BLaER1 (cell line): ENCODE measurements around the gene SLC27A1.

ENCODE experiments used
- H3K27ac ChIP-seq: shearing (Covaris generic); formaldehyde crosslinking; 2 replicates; pipeline ENCODE4 v1.8.1; 2022
- H3K27me3 ChIP-seq: shearing (Covaris generic); formaldehyde crosslinking; 2 replicates; pipeline ENCODE4 v1.8.1; 2022
- H3K36me3 ChIP-seq: shearing (Covaris generic); formaldehyde crosslinking; 2 replicates; pipeline ENCODE4 v1.8.1; 2022
- H3K4me1 ChIP-seq: shearing (Covaris generic); formaldehyde crosslinking; 2 replicates; pipeline ENCODE4 v1.8.1; 2022
- H3K4me2 ChIP-seq: shearing (Covaris generic); formaldehyde crosslinking; 2 replicates; pipeline ENCODE4 v1.8.1; 2022
- H3K4me3 ChIP-seq: shearing (Covaris generic); formaldehyde crosslinking; 2 replicates; pipeline ENCODE4 v1.8.1; 2022
- H3K9ac ChIP-seq: shearing (Covaris generic); formaldehyde crosslinking; 2 replicates; pipeline ENCODE4 v1.8.1; 2022
- H3K9me3 ChIP-seq: shearing (Covaris generic); formaldehyde crosslinking; 2 replicates; pipeline ENCODE4 v1.8.1; 2022
- H4K20me1 ChIP-seq: shearing (Covaris generic); formaldehyde crosslinking; 2 replicates; pipeline ENCODE4 v1.8.1; 2022
- Cebpa-rat ChIP-seq: shearing (Covaris generic); IDR thresholded peaks from 2 replicates; pipeline ENCODE4 v1.8.1; 2022

The SLC27A1 gene

GRCh38 chr19:17522988-17523872, 52.9 kb downstream of the SLC27A1 start:
- H3K36me3 ChIP-seq: peaks cover 32% of the 10 kb centered on the region
- TF ChIP-seq Cebpa-rat: peak; percentile 72; the same call in 1 of the 2 replicates
- H3K4me1 ChIP-seq: peaks cover 85% of the 10 kb centered on the region
- no peaks in the 10 kb centered on the region for H4K20me1 ChIP-seq
- no peaks in the 10 kb centered on the region for H3K27me3 ChIP-seq
- peak overlapping the region; percentile 82 for H3K9ac ChIP-seq
- peak overlapping the region; percentile 98 for H3K4me2 ChIP-seq
- peak overlapping the region; percentile 99 for H3K27ac ChIP-seq
- H3K9me3 ChIP-seq: peaks cover 6% of the 10 kb centered on the region
- H3K4me3 ChIP-seq: peak overlapping the region; percentile 52

- Histone ChIP-seq H3K4me2 (peak overlapping the region; percentile 98), H3K36me3 (peaks cover 30% of the 10 kb centered on the region), H3K9ac (0 out of 2 replicates have a peak overlapping the region, but pooled peaks have one; percentile 81), H3K4me3 (no peak overlapping the region), H4K20me1 (no peaks in the 10 kb centered on the region), H3K27me3 (no peaks in the 10 kb centered on the region), H3K9me3 (peaks cover 12% of the 10 kb centered on the region), H3K4me1 (peaks cover 96% of the 10 kb centered on the region), H3K27ac (peak overlapping the region; percentile 99)
- no peak for TF ChIP-seq Cebpa-rat
Measured at GRCh38 chr19:17524651-17525050, 54.3 kb downstream of the SLC27A1 start.

GRCh38 chr19:17525141-17525540, 54.8 kb downstream of the SLC27A1 start:
- peak overlapping the region; percentile 81 for H3K9ac ChIP-seq
- H4K20me1 ChIP-seq: no peaks in the 10 kb centered on the region
- peaks cover 12% of the 10 kb centered on the region for H3K9me3 ChIP-seq
- H3K36me3 ChIP-seq: peaks cover 25% of the 10 kb centered on the region
- H3K4me2 ChIP-seq: peak overlapping the region; percentile 98
- H3K4me3 ChIP-seq: no peak overlapping the region
- no peak for TF ChIP-seq Cebpa-rat
- peak overlapping the region; percentile 99 for H3K27ac ChIP-seq
- peaks cover 96% of the 10 kb centered on the region for H3K4me1 ChIP-seq
- no peaks in the 10 kb centered on the region for H3K27me3 ChIP-seq

GRCh38 chr19:17526922-17527321, 56.6 kb downstream of the SLC27A1 start:
- H3K9ac ChIP-seq: peak overlapping the region; percentile 81
- peak overlapping the region; percentile 99 for H3K27ac ChIP-seq
- no peak for TF ChIP-seq Cebpa-rat
- peaks cover 89% of the 10 kb centered on the region for H3K4me1 ChIP-seq
- H3K36me3 ChIP-seq: peaks cover 24% of the 10 kb centered on the region
- peak overlapping the region; percentile 67 for H3K4me3 ChIP-seq
- H3K4me2 ChIP-seq: peak overlapping the region; percentile 98
- peaks cover 12% of the 10 kb centered on the region for H3K9me3 ChIP-seq
- no peaks in the 10 kb centered on the region for H3K27me3 ChIP-seq
- peaks cover 13% of the 10 kb centered on the region; the same call in 1 of the 2 replicates for H4K20me1 ChIP-seq

- H4K20me1 ChIP-seq: peaks cover 17% of the 10 kb centered on the region; the same call in 1 of the 2 replicates
- H3K4me2 ChIP-seq: peak overlapping the region; percentile 98
- H3K36me3 ChIP-seq: peaks cover 28% of the 10 kb centered on the region
- no peak for TF ChIP-seq Cebpa-rat
- H3K27ac ChIP-seq: peak overlapping the region; percentile 99
- peak overlapping the region; percentile 67 for H3K4me3 ChIP-seq
- H3K4me1 ChIP-seq: peaks cover 85% of the 10 kb centered on the region
- peaks cover 12% of the 10 kb centered on the region for H3K9me3 ChIP-seq
- H3K9ac ChIP-seq: peak overlapping the region; percentile 81
- no peaks in the 10 kb centered on the region for H3K27me3 ChIP-seq
Measured at GRCh38 chr19:17527326-17527725, 57.0 kb downstream of the SLC27A1 start.

- Histone ChIP-seq H4K20me1 (peaks cover 22% of the 10 kb centered on the region; the same call in 1 of the 2 replicates), H3K27ac (peak overlapping the region; percentile 99), H3K36me3 (peaks cover 38% of the 10 kb centered on the region), H3K4me1 (peaks cover 75% of the 10 kb centered on the region), H3K27me3 (no peaks in the 10 kb centered on the region), H3K9me3 (peaks cover 12% of the 10 kb centered on the region), H3K4me2 (peak overlapping the region; percentile 98), H3K4me3 (peak overlapping the region; percentile 67), H3K9ac (peak overlapping the region; percentile 81; the same call in 1 of the 2 replicates)
- no peak for TF ChIP-seq Cebpa-rat
Measured at GRCh38 chr19:17528610-17529009, 58.3 kb downstream of the SLC27A1 start.

GRCh38 chr19:17529239-17530158, 59.2 kb downstream of the SLC27A1 start:
- peaks cover 22% of the 10 kb centered on the region; the same call in 1 of the 2 replicates for H4K20me1 ChIP-seq
- peak overlapping the region; percentile 98 for H3K4me2 ChIP-seq
- H3K4me3 ChIP-seq: peak overlapping the region; percentile 67
- H3K27ac ChIP-seq: peak overlapping the region; percentile 99
- peaks cover 46% of the 10 kb centered on the region for H3K36me3 ChIP-seq
- H3K4me1 ChIP-seq: peaks cover 66% of the 10 kb centered on the region
- no peaks in the 10 kb centered on the region for H3K27me3 ChIP-seq
- TF ChIP-seq Cebpa-rat: no peak
- peaks cover 12% of the 10 kb centered on the region for H3K9me3 ChIP-seq
- H3K9ac ChIP-seq: peak overlapping the region; percentile 4

- no peak for TF ChIP-seq Cebpa-rat
- H3K4me3 ChIP-seq: no peak overlapping the region
- H3K27me3 ChIP-seq: no peaks in the 10 kb centered on the region
- H3K4me1 ChIP-seq: peaks cover 55% of the 10 kb centered on the region
- peak overlapping the region; percentile 99 for H3K27ac ChIP-seq
- H3K9me3 ChIP-seq: peaks cover 12% of the 10 kb centered on the region
- peaks cover 22% of the 10 kb centered on the region; the same call in 1 of the 2 replicates for H4K20me1 ChIP-seq
- peak overlapping the region; percentile 98 for H3K4me2 ChIP-seq
- peaks cover 56% of the 10 kb centered on the region for H3K36me3 ChIP-seq
- peak overlapping the region; percentile 48; the same call in 1 of the 2 replicates for H3K9ac ChIP-seq
Measured at GRCh38 chr19:17530586-17530985, 60.3 kb downstream of the SLC27A1 start.

- Histone ChIP-seq H3K36me3 (peaks cover 71% of the 10 kb centered on the region), H3K27me3 (no peaks in the 10 kb centered on the region), H3K4me2 (no peak overlapping the region), H3K9ac (no peak overlapping the region), H3K4me1 (peaks cover 42% of the 10 kb centered on the region), H4K20me1 (peaks cover 37% of the 10 kb centered on the region; the same call in 1 of the 2 replicates), H3K27ac (0 out of 2 replicates have a peak overlapping the region, but pooled peaks have one; percentile 38), H3K4me3 (no peak overlapping the region), H3K9me3 (peaks cover 12% of the 10 kb centered on the region)
- no peak for TF ChIP-seq Cebpa-rat
Measured at GRCh38 chr19:17532116-17532515, 61.8 kb downstream of the SLC27A1 start.
